Hematopoietic multipotent progenitor cell treated with erythropoietin and hydrocortisone succinate and interleukin-3 and kit ligand, for 15 days (in vitro differentiated cells): ENCODE data around the gene LDLRAD3.

Experiments used
- DNase-seq: peaks from one replicate; pipeline ENCODE4 v3.0.0-alpha.2; 2015; ENCODE audit warnings: low spot score

LDLRAD3 gene

GRCh38 chr11:36213393-36213840 is 269.6 kb downstream of the LDLRAD3 start:
- no peak for DNase-seq

GRCh38 chr11:36214480-36214879 is 270.6 kb downstream of the LDLRAD3 start:
- DNase-seq, result no peak

GRCh38 chr11:36214976-36215692 is 271.3 kb downstream of the LDLRAD3 start:
- DNase-seq, result no peak

GRCh38 chr11:36215693-36216060 is 271.8 kb downstream of the LDLRAD3 start:
- no peak for DNase-seq

GRCh38 chr11:36216061-36216615 is 272.3 kb downstream of the LDLRAD3 start:
- DNase-seq, result no peak

- no peak for DNase-seq
These were observed 274.5 kb downstream of the LDLRAD3 start for GRCh38 chr11:36218283-36218921.

- DNase-seq, result no peak
These were observed 276.1 kb downstream of the LDLRAD3 start for GRCh38 chr11:36219996-36220395.

- no peak for DNase-seq
These were observed 279.2 kb downstream of the LDLRAD3 start for GRCh38 chr11:36222831-36223635.

- DNase-seq, result no peak
These were observed 280.5 kb downstream of the LDLRAD3 start for GRCh38 chr11:36224209-36224882.

GRCh38 chr11:36227044-36227443 is 283.2 kb downstream of the LDLRAD3 start:
- DNase-seq, result no peak

- no peak for DNase-seq
These were observed 284.8 kb downstream of the LDLRAD3 start for GRCh38 chr11:36228689-36229088.

GRCh38 chr11:36229091-36229705 is 285.3 kb downstream of the LDLRAD3 start:
- no peak for DNase-seq

GRCh38 chr11:36230779-36231699 is 287.2 kb downstream of the LDLRAD3 start:
- no peak for DNase-seq

GRCh38 chr11:36233204-36233603 is 289.3 kb downstream of the LDLRAD3 start:
- no peak for DNase-seq

GRCh38 chr11:36234825-36235224 is 291.0 kb downstream of the LDLRAD3 start:
- DNase-seq, result no peak

- DNase-seq, result no peak
These were observed 291.9 kb downstream of the LDLRAD3 start for GRCh38 chr11:36235750-36236149.

- DNase-seq, result no peak
These were observed 293.5 kb downstream of the LDLRAD3 start for GRCh38 chr11:36237391-36237790.

GRCh38 chr11:36238036-36238631 is 294.3 kb downstream of the LDLRAD3 start:
- no peak for DNase-seq

GRCh38 chr11:36238881-36239280 is 295.0 kb downstream of the LDLRAD3 start:
- no peak for DNase-seq

GRCh38 chr11:36239636-36240035 is 295.8 kb downstream of the LDLRAD3 start:
- DNase-seq, result no peak
